ENCODE measurements around the gene CPHXL2.

DNA sequence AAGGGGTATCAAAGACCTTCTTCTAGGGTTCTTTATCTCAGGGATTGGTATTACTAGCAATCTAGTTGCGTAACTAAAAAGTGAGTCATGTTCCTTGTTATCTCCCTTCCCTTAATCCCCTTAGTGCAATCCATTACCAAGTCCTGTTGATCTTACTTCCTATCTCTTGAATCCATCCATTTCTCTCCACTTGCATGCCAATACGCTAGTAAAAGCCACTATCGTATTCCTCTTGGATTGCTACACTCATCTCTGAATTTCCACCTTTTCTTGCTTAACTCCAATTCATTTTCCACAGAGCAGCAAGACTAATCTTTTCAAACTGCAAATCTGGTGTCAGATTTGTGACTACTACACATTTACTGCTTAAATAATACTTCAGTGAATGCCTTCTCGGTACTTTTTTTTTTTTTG lies 51.9 kb downstream of the CPHXL2 start:
- TF ChIP-seq CTCF (IDR thresholded peaks at IDR 0.05): no peak
- TF ChIP-seq POLR2A (IDR thresholded peaks at IDR 0.05): no peak
